Astrocyte of the cerebellum (primary cell): ENCODE results near the gene CHN1.

Experiments used
- DNase-seq: peaks from one replicate; pipeline ENCODE4 v3.0.0-alpha.2; 2011; ENCODE audit warnings: low read depth
- H3K4me3 ChIP-seq: 2 replicates; pipeline ENCODE4 v1.5.1; 2011; ENCODE audit warnings: mild to moderate bottlenecking, low read depth, low read length, moderate library complexity
- in situ Hi-C: cut with HindIII; loops from 2 replicates; pipeline ENCODE4 v1.10.0; 2017; ENCODE audit warnings: low sequenced_read_pairs
- TF ChIP-seq, protein P1 (sequence below): IDR thresholded peaks from 2 replicates; pipeline ENCODE4 v1.5.1; 2012; ENCODE audit warnings: low read length, low read depth, moderate library complexity, mild to moderate bottlenecking; ENCODE audit errors: missing control alignments

The CHN1 gene

DNA sequence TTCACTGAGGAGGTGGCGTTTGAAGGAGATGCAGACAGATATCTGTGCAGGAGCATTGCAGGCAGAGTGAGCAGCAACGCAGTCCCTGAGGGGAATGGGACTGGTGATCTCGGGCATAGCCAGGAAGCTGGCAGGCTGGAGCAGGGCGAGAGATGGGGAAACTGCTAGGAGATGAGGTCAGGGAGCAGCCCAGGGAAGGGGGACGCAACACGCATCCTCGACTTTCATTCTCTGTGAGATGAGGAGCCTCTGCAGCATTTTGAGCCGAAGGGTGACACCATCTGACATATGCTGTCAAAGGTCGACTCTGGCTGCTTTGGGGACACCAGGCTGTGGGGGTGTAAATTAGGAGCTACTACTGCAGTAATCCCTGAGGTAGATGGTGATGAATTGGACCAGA, 236.6 kb downstream of the CHN1 start:
- DNase-seq, result no peak
- in situ Hi-C loops, result no loop called here
- H3K4me3 ChIP-seq, result no peak overlapping the region
- TF ChIP-seq, protein P1, sequence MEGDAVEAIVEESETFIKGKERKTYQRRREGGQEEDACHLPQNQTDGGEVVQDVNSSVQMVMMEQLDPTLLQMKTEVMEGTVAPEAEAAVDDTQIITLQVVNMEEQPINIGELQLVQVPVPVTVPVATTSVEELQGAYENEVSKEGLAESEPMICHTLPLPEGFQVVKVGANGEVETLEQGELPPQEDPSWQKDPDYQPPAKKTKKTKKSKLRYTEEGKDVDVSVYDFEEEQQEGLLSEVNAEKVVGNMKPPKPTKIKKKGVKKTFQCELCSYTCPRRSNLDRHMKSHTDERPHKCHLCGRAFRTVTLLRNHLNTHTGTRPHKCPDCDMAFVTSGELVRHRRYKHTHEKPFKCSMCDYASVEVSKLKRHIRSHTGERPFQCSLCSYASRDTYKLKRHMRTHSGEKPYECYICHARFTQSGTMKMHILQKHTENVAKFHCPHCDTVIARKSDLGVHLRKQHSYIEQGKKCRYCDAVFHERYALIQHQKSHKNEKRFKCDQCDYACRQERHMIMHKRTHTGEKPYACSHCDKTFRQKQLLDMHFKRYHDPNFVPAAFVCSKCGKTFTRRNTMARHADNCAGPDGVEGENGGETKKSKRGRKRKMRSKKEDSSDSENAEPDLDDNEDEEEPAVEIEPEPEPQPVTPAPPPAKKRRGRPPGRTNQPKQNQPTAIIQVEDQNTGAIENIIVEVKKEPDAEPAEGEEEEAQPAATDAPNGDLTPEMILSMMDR, result no peak

DNA sequence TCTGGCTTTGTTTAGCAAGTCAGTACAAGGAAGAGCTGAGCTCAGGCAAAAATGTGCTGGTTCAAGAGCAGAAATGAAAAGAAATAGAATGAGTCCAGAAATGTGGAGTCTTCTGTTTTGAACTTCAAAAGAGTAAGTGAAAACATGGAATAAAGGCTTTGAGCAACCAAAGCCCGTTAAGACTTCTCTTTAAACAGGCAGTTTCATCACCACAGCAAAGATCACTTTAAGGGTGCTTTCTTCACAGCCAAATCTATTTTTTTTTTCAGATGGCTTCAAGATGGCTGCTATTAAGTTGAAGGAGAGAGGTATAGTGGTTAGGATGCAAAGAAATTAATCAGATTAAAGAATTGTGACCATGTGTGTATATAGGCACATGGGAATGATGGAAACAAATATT, 238.9 kb downstream of the CHN1 start:
- TF ChIP-seq, protein P1, result no peak
- H3K4me3 ChIP-seq, result no peak overlapping the region
- in situ Hi-C loops, result no loop called here
- no peak for DNase-seq

DNA sequence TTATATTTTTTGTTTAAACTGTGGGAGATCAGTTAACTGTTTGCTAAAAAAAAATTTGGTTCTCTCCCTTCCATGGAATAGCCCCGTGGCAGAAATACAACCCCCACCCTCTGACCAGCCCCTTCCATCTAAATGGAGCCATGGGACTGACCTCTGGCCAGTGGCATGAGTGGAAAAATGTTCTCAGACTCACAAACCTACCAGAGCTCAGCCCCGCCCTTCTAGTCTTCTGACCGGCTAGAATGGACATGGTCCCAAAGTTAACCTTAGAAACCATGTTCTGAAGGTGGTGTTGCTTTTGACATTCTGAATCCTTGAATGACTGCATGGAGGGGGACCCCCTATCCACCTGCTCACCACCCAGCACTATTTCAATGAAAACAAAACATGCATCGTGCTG, 239.6 kb downstream of the CHN1 start:
- DNase-seq, result no peak
- in situ Hi-C loops, result no loop called here
- TF ChIP-seq, protein P1, result no peak
- H3K4me3 ChIP-seq, result no peak overlapping the region

DNA sequence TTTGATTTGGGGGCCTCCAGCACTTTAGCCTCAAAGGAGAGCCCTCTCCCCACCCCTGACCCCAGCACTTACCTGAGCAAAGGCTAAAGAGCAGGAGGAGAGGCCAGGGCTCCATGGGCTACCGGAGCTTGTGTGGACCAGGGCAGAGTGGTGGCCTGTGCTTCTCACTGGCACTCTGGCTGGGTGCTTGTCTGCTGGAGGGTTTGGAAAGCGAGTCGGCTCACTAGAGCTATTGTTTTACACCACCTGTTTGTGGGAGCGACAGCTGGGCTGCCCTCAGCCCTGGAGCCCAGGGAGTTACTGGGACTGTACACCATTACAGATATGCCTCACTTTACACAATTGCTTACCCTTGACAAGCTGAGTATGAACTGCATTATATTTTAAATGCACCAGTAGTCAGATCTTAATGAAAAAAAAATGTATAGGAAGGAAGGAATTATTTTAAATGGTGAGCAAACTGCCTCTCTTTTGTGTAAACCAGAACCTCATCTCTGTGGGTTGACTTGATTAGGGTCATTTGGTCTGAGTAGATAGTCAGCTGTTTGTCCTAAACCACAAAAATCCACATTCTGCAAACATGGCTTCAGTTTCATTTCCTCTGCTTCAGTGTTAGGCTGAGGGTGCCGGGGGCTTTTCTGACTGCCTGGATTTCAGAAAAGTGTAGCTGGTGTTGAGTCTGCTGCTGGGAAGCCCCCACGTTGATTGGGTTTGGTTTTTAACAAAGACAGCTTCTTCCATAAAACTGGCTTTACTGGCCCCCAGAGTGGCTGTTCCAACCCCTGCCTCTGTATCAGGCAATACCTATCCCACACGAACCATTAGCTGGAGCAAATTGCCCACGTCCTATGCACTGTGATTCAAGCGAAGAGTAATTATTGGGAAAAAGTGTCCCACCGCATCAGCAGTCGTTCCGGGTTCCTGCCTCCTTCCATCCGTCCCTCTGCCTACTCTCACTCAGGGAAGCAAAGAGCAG, 240.6 kb downstream of the CHN1 start, which contains the start of gene CHRNA1:
CHRNA1 (minus strand) TSS at position 193 of the 976 bp plus-strand sequence; CDS start at position 115, 78 bp downstream.
- in situ Hi-C loops, result no loop called here
- no peak within 1 kb of the TSS for H3K4me3 ChIP-seq
- no peak for DNase-seq
- TF ChIP-seq, protein P1, result no peak

GRCh38 chr2:174763780-174764179, 241.4 kb downstream of the CHN1 start:
- TF ChIP-seq, protein P1, result no peak
- H3K4me3 ChIP-seq, result no peak overlapping the region
- in situ Hi-C loops, result no loop called here
- no peak for DNase-seq

GRCh38 chr2:174762464-174762863, 242.7 kb downstream of the CHN1 start:
- in situ Hi-C loops, result no loop called here
- H3K4me3 ChIP-seq, result no peak overlapping the region
- TF ChIP-seq, protein P1, result no peak
- DNase-seq, result no peak
